A172 (cell line): ENCODE data around the gene PLEKHH2. TPM values are rescaled to one million over a fixed set of nuclear protein-coding genes. Genes with fewer than 3 reads are reported as not detected.
A peak's percentile ranks its signal among the peaks of the same experiment; 100 is the strongest.

ENCODE experiments used
- DNase-seq: peaks from one replicate; pipeline ENCODE4 v3.0.0-alpha.2; 2015; ENCODE audit warnings: low spot score
- total RNA-seq: library from RNA; depleted of rRNA; stranded (reverse); fragments of >200 nt; shearing (Covaris generic); gene quantifications from 2 replicates; pipeline ENCODE4 v1.2.3, GENCODE V29; 2014

The PLEKHH2 gene
- total RNA-seq, 1 experiment from 2014 or later: 4.6 TPM

DNA sequence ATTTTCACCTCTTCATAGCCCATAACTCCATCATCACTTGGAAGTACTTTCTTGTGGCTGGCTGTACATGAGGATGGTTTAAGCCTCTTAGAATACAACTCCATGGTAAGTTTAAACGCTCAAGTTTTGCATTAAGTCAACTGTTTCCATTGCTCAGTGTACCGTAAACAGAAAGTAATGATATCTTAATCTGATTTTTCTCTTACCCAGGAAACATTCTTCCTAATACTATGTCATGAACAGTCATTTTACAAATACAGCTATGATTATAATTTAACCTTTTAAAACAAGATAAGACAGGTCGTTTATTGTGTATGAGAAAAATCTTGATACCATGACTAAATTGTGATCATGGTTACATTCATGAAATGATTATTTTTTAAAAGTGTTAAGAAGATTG lies 125.2 kb downstream of the PLEKHH2 start:
- no peak for DNase-seq

DNA sequence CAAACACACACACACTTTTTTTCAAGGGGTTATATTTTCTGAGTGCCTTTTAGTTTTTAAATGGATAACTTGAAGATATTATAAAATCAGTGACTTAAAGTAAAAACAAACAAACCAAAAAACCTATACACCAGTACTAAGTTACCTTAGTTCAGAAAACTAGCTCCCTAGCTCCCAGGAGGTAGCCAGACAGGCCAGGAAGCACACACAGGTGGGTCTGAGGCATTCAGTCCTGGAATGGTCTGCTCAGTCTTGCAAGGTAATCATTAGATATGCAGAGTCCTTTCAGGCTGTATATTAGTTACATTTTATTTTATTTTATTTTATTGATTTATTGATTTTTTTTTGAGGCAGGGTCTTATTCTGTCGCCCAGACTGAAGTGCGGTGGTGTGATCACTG lies 126.0 kb downstream of the PLEKHH2 start:
- DNase-seq: no peak

DNA sequence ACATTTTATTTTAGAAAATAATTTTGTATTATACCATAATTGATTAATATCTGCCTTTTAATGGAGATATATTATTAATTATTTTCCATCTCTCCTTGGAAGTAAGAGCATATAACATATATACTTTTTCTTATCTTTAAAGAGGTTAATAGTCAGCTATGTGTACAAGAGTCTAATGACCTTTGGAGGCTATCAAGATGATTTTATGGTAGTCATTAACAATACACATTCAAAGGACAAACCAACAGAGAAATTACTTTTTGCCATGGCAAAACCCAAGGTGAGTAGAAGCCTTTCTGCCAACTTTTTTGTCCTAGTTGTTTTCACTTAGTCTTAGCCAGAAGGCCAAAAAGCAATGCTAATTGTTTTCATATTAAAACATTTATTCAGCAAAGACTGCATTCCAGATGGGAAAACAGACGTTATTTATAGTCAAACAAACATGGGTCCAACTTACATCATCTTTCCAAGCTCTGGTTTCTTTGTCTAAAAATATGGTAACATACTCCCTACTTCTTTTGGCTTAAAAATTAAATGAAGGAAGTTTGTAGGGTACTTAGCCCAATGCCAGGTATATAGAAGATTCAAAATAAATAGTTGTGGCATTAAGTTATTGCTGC lies 127.1 kb downstream of the PLEKHH2 start:
- no peak for DNase-seq

- DNase-seq: no peak
Measured at GRCh38 chr2:43766006-43766405, 128.9 kb downstream of the PLEKHH2 start.

DNA sequence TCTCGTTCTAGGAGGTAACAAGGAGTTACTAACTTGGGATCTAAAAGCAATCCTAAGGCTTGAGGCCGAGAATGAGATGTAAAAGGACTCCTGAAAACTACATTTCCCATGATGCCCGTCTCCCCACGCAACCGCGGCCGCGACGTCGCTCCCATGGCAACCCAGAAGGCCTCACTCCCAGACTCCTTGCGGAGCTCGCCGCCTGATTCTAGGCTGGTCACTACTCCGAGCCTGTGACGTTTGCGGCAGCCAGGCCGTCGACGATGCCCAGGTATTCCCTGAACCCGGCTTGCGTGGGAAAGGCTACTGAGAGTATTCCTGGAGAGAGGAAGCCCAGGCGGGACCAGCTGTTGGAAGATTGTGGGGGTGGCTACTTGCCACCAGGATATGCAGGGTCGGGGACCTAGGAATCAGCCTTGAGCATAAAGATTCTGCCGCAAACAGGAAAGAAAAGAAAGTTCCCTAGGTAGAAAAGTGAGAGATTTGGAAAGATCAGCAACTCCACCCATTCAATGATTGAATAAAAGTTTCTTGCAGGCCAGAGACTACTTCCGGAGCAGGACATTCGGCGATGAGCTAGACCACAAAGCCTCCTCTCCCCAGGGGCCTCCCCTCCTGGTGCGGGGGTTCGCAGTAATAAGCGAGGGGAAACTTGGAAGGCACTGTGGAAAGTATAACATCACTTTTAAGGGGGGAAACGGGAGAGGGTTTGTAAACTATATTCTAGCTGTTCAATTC lies 137.0 kb downstream of the PLEKHH2 start, which contains the start of gene DYNC2LI1:
Gene DYNC2LI1, plus strand, starts transcription at position 164 of the 738 bp plus-strand sequence. Its CDS starts 100 bp downstream, at position 264.
- peak; percentile 90 for DNase-seq

- no peak for DNase-seq
Measured at GRCh38 chr2:43774617-43775016, 137.6 kb downstream of the PLEKHH2 start.

GRCh38 chr2:43776324-43776723 lies 139.3 kb downstream of the PLEKHH2 start:
- no peak for DNase-seq

- DNase-seq: no peak
Measured at GRCh38 chr2:43777306-43777926, 140.4 kb downstream of the PLEKHH2 start.

GRCh38 chr2:43778233-43778632 lies 141.2 kb downstream of the PLEKHH2 start:
- no peak for DNase-seq

GRCh38 chr2:43787895-43788294 lies 150.8 kb downstream of the PLEKHH2 start:
- DNase-seq: no peak

DNA sequence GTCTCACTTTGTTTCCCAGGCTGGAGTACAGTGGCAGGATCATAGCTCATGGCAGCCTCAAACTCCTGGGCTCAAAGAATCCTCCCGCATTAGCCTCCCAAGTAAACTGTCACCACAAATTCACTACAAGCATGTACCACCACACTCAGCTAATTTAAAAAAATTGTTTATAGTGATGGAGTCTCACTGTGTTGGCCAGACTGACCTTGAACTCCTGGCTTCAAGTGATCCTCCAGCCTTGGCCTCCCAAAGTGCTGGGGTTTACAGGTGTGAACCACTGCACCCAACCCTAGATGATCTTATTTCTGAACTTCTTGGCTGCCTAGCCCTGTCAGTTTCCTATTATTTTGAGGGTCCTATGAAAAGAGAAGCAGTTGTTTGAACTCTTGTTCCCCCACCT lies 151.6 kb downstream of the PLEKHH2 start:
- DNase-seq: no peak

DNA sequence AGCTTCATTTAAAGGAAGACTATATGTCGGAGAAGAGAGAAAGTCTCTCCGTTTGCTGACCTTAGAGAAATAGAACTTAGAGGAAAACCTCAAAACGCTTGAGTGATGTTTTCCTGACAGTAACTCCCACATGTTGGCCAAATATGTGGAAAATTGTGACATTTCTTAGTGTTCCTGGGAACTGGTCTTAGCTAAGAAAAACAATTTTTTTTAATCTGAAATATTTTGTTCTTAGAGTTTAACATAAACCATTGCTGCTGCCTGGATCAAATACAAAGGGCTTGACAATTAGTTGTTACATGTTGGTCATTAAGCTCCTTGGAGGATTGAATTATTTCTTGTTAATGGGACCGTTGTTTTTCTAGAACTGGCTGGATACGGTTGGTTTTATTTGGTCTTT lies 153.1 kb downstream of the PLEKHH2 start:
- DNase-seq: no peak

GRCh38 chr2:43791035-43791765 lies 154.1 kb downstream of the PLEKHH2 start:
- no peak for DNase-seq

- no peak for DNase-seq
Measured at GRCh38 chr2:43792653-43793052, 155.6 kb downstream of the PLEKHH2 start.

- DNase-seq: no peak
Measured at GRCh38 chr2:43794956-43795355, 157.9 kb downstream of the PLEKHH2 start.

DNA sequence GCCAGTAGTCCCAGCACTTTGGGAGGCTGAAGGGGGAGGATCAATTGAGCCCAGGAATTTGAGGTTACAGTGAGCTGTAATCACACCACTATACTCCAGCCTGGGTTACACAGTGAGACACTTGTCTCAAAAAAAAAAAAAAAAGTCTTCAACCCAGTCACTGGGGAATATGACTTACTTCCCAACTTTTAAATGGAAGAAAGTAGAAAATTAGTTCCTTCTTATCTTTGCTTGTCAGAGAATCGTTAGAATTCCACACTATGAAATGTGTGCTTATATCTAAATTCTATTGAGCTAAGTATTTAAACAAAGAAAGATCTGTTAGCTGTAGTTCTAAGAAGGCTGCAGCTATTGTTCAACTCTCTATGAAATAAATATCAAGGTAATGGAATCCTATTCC lies 159.1 kb downstream of the PLEKHH2 start:
- DNase-seq: no peak

GRCh38 chr2:43798300-43798699 lies 161.2 kb downstream of the PLEKHH2 start:
- DNase-seq: no peak

GRCh38 chr2:43800894-43801293 lies 163.8 kb downstream of the PLEKHH2 start:
- DNase-seq: no peak

GRCh38 chr2:43802135-43802534 lies 165.1 kb downstream of the PLEKHH2 start:
- no peak for DNase-seq

DNA sequence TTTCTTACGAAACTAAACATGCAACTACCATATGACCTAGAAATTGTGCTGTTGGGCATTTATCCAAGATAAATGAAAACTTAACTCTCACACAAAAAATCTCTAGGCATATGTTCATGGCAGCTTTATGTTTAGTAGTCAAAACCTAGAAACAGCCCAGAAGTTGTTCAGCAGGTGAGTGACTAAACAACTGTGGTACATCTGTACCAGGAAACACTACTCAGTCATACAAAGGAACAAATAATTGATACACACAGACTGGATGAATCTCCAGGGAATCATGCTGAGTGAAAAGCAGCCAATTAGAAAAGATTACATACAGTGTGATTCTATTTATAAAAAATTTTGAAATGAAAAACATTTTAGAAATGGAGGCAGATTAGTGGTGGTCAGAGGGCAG lies 166.1 kb downstream of the PLEKHH2 start:
- DNase-seq: no peak

DNA sequence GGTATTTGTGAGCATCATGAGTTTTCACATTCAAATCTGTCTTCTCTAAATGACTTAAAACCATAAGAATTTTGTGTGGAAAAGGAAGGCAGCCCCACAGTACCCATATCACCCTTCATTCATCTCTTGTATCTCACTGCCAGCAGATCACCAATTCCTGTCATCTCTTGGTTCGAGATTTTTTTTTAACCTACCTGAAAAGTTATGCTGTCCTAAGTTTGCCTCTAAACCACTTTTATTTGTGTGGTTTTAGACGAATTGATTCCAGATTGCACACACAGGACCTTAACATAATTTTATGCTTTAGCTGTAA lies 169.6 kb downstream of the PLEKHH2 start:
- DNase-seq: no peak

GRCh38 chr2:43810452-43810851 lies 173.4 kb downstream of the PLEKHH2 start:
- no peak for DNase-seq

- DNase-seq: no peak
Measured at GRCh38 chr2:43810888-43811287, 173.8 kb downstream of the PLEKHH2 start.
